Measurements from ENCODE around the gene ENHO.

The ENHO gene

DNA sequence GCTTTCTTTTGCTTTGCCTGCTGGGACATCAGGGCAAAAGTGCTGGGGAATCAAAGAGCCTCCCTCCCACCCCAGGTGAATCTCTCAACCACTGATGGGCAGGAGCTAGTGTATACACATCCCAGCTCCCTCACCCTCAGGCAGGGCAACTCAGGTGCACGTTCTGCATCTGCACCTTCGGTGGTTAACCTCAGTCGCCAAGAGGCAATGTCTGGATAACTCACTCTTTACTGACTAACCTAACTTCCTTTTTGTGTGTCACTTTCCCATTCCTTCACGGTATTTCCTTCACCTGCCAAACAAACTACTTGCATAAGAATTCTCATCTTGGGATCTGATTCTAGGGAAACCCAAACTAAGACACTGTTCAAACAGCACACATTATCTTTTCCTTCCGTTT lies 40.5 kb upstream of the ENHO start:
- peaks cover 30% of the 10 kb centered on the region for H3K4me1 ChIP-seq (ENCODE audit: control insufficient read depth, insufficient read depth, low read length, poor library complexity, severe bottlenecking)
- H3K36me3 ChIP-seq (ENCODE audit: control insufficient read depth, insufficient read depth, low read length) = peaks cover 14% of the 10 kb centered on the region
- 90 to 92% methylated on average over 5 of the region's 5 CpGs for WGBS, 2 experiments (ENCODE audit: insufficient coverage in 2 of 2)

DNA sequence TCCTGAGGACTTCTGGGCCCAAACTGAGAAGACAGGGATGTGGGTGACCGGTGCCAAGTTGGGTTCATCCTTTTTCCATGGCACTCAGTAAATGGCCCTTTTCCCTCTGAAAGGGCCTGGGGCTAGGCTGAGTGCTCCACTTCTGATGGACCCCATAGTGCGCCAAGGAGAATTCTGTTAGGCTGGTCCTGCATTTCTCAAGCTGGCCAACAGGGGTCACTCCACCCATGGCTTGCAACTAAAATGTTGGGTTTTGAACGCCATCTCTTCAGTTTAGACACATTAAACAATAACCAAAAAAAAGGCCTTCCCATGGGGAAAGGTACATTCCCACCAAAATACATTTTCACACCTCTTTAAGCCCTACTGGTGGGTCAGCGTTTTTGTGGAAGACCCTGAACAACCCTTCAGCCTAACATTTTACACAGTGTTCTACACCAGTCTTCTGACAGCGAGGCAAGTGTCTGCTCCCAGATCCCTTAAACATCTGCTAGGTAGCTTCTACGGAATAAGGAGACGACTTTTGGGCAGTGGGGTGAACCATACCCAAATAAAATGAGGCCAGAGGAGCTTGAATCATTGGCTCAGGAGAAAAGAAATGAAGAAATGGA lies 39.5 kb upstream of the ENHO start:
- Histone ChIP-seq H3K9me3 (ENCODE audit: control insufficient read depth, low read length) (no peaks in the 10 kb centered on the region), H3K4me1 (ENCODE audit: control insufficient read depth, insufficient read depth, low read length, poor library complexity, severe bottlenecking) (peaks cover 30% of the 10 kb centered on the region), H3K27ac (ENCODE audit: low read depth, low read length, severe bottlenecking) (no peak overlapping the region), H3K4me3 (ENCODE audit: extremely low read depth, insufficient read depth, low read length, poor library complexity, severe bottlenecking) (no peak overlapping the region), H3K36me3 (ENCODE audit: control insufficient read depth, insufficient read depth, low read length) (peaks cover 19% of the 10 kb centered on the region)
- WGBS, 2 experiments (ENCODE audit: insufficient coverage in 2 of 2) = 75 to 77% methylated on average over 6 to 7 of the region's 7 CpGs

More for the DNA sequence above, 40.5 kb upstream of the ENHO start:
- no peaks in the 10 kb centered on the region for H3K9me3 ChIP-seq (ENCODE audit: control insufficient read depth, low read length)
- no peak overlapping the region for H3K27ac ChIP-seq (ENCODE audit: low read depth, low read length, severe bottlenecking)
- no peak overlapping the region for H3K4me3 ChIP-seq (ENCODE audit: extremely low read depth, insufficient read depth, low read length, poor library complexity, severe bottlenecking)

DNA sequence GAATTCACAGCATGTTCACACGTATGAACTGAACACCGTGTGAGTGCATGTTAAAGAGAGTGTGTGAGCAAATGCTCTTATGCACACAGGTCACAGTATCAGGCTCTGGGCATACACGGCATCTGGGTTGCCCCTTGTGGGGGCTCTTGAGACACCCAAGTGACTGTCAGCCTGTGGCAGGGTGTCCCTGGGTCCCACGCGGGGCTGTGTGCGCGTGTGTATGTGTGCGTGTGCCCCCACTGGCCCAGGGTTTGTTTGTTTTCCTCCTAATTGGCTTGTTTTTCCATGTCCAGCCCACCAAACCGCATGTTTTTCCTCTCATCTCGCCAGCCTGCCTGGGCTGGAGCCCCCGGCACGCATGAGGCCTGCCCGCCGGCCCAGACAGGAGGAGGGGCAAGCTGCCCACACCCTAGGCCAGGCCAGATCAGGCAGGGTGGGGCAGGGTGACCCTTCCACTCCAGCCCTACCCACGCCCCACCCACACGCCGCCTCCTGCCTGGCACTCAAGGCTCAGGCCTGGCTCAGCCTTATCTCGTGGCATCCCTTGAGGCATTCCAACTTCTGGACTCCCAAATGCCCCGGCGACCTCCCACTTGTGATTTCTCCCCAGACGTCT lies 37.9 kb upstream of the ENHO start:
- no peak overlapping the region for H3K4me3 ChIP-seq (ENCODE audit: extremely low read depth, insufficient read depth, low read length, poor library complexity, severe bottlenecking)
- H3K4me1 ChIP-seq (ENCODE audit: control insufficient read depth, insufficient read depth, low read length, poor library complexity, severe bottlenecking) = peaks cover 30% of the 10 kb centered on the region
- peak overlapping the region; percentile 63 for H3K27ac ChIP-seq (ENCODE audit: low read depth, low read length, severe bottlenecking)
- 90 to 91% methylated on average over 13 to 20 of the region's 21 CpGs for WGBS, 2 experiments (ENCODE audit: insufficient coverage in 2 of 2)
- peaks cover 22% of the 10 kb centered on the region for H3K36me3 ChIP-seq (ENCODE audit: control insufficient read depth, insufficient read depth, low read length)
- no peaks in the 10 kb centered on the region for H3K9me3 ChIP-seq (ENCODE audit: control insufficient read depth, low read length)

DNA sequence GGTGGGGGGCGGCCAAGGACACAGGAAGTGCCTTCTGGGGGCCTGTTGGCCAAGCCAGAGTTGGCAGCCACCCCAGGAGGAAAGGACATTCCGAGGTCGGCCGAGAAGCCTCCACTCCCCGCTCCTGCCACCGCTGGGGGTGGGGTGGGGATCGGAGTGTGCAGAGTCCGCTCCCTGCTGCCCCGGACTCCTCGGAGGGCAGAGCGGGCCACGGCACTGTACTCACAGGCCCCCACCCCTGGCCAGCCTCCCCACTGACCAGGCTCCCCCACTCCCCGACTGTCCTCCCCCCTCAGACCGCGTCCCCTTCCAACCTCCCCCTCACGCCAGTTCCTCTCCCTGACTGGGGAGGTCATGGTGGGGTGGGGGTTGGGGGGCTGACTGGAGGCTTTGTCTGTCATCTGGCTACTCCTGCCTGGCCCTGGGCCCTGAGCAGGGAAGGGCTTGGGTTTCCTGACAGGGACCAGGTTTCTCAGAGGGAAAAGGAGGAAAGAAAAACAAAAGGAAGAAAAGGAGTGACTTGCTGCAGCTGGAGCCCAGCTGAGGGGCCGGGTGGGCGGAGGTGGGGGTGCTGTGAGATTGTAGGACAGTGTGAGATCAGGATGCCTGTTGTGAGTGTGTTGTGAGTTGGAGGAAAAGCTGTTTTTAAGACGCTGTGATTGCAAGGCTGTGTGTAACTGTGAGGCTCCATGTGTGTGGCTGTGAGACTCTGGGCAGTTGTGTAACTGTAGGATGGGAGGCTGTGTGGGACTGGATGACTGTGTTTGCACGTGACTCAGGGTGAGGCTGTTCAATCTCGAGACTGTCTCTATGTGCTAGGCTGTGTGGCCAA lies 37.0 kb upstream of the ENHO start:
- H3K36me3 ChIP-seq (ENCODE audit: control insufficient read depth, insufficient read depth, low read length) = peaks cover 22% of the 10 kb centered on the region

GRCh38 chr9:34558919-34559623 lies 36.3 kb upstream of the ENHO start:
- Histone ChIP-seq H3K27ac (ENCODE audit: low read depth, low read length, severe bottlenecking) (no peak overlapping the region), H3K36me3 (ENCODE audit: control insufficient read depth, insufficient read depth, low read length) (peaks cover 17% of the 10 kb centered on the region)
- WGBS, 2 experiments (ENCODE audit: insufficient coverage in 2 of 2) = 85% methylated on average over 8 to 12 of the region's 17 CpGs

More for the DNA sequence above, 37.0 kb upstream of the ENHO start:
- Histone ChIP-seq H3K9me3 (ENCODE audit: control insufficient read depth, low read length) (no peaks in the 10 kb centered on the region), H3K4me1 (ENCODE audit: control insufficient read depth, insufficient read depth, low read length, poor library complexity, severe bottlenecking) (peaks cover 24% of the 10 kb centered on the region), H3K27ac (ENCODE audit: low read depth, low read length, severe bottlenecking) (peak overlapping the region; percentile 63), H3K4me3 (ENCODE audit: extremely low read depth, insufficient read depth, low read length, poor library complexity, severe bottlenecking) (no peak overlapping the region)
- WGBS, 2 experiments (ENCODE audit: insufficient coverage in 2 of 2) = 48 to 62% methylated on average over 4 to 13 of the region's 21 CpGs

GRCh38 chr9:34558364-34558763 lies 35.6 kb upstream of the ENHO start:
- WGBS, 2 experiments (ENCODE audit: insufficient coverage in 2 of 2) = 94 to 98% methylated on average over 5 to 7 of the region's 9 CpGs
- no peaks in the 10 kb centered on the region for H3K9me3 ChIP-seq (ENCODE audit: control insufficient read depth, low read length)
- H3K36me3 ChIP-seq (ENCODE audit: control insufficient read depth, insufficient read depth, low read length) = peaks cover 14% of the 10 kb centered on the region
- no peak overlapping the region for H3K4me3 ChIP-seq (ENCODE audit: extremely low read depth, insufficient read depth, low read length, poor library complexity, severe bottlenecking)
- H3K4me1 ChIP-seq (ENCODE audit: control insufficient read depth, insufficient read depth, low read length, poor library complexity, severe bottlenecking) = peaks cover 24% of the 10 kb centered on the region
- H3K27ac ChIP-seq (ENCODE audit: low read depth, low read length, severe bottlenecking) = no peak overlapping the region

More at GRCh38 chr9:34558919-34559623, 36.3 kb upstream of the ENHO start:
- peaks cover 24% of the 10 kb centered on the region for H3K4me1 ChIP-seq (ENCODE audit: control insufficient read depth, insufficient read depth, low read length, poor library complexity, severe bottlenecking)
- no peaks in the 10 kb centered on the region for H3K9me3 ChIP-seq (ENCODE audit: control insufficient read depth, low read length)
- no peak overlapping the region for H3K4me3 ChIP-seq (ENCODE audit: extremely low read depth, insufficient read depth, low read length, poor library complexity, severe bottlenecking)

GRCh38 chr9:34557426-34558321 lies 34.9 kb upstream of the ENHO start:
- 95% methylated on average over 9 to 12 of the region's 19 CpGs for WGBS, 2 experiments (ENCODE audit: insufficient coverage in 2 of 2)
- peaks cover 24% of the 10 kb centered on the region for H3K4me1 ChIP-seq (ENCODE audit: control insufficient read depth, insufficient read depth, low read length, poor library complexity, severe bottlenecking)
- H3K36me3 ChIP-seq (ENCODE audit: control insufficient read depth, insufficient read depth, low read length) = peaks cover 10% of the 10 kb centered on the region
- H3K27ac ChIP-seq (ENCODE audit: low read depth, low read length, severe bottlenecking) = no peak overlapping the region
- no peaks in the 10 kb centered on the region for H3K9me3 ChIP-seq (ENCODE audit: control insufficient read depth, low read length)
- no peak overlapping the region for H3K4me3 ChIP-seq (ENCODE audit: extremely low read depth, insufficient read depth, low read length, poor library complexity, severe bottlenecking)

- WGBS, 2 experiments (ENCODE audit: insufficient coverage in 2 of 2) = 80 to 92% methylated on average over 2 of the region's 6 CpGs
- H3K4me3 ChIP-seq (ENCODE audit: extremely low read depth, insufficient read depth, low read length, poor library complexity, severe bottlenecking) = no peak overlapping the region
- peaks cover 11% of the 10 kb centered on the region for H3K36me3 ChIP-seq (ENCODE audit: control insufficient read depth, insufficient read depth, low read length)
- no peaks in the 10 kb centered on the region for H3K9me3 ChIP-seq (ENCODE audit: control insufficient read depth, low read length)
- H3K27ac ChIP-seq (ENCODE audit: low read depth, low read length, severe bottlenecking) = no peak overlapping the region
- H3K4me1 ChIP-seq (ENCODE audit: control insufficient read depth, insufficient read depth, low read length, poor library complexity, severe bottlenecking) = peaks cover 24% of the 10 kb centered on the region
Observed at GRCh38 chr9:34556949-34557348, 34.2 kb upstream of the ENHO start.

- no peaks in the 10 kb centered on the region for H3K9me3 ChIP-seq (ENCODE audit: control insufficient read depth, low read length)
- H3K27ac ChIP-seq (ENCODE audit: low read depth, low read length, severe bottlenecking) = no peak overlapping the region
- WGBS, 2 experiments (ENCODE audit: insufficient coverage in 2 of 2) = 95 to 98% methylated on average over 11 of the region's 13 CpGs
- H3K4me3 ChIP-seq (ENCODE audit: extremely low read depth, insufficient read depth, low read length, poor library complexity, severe bottlenecking) = no peak overlapping the region
- H3K4me1 ChIP-seq (ENCODE audit: control insufficient read depth, insufficient read depth, low read length, poor library complexity, severe bottlenecking) = peaks cover 23% of the 10 kb centered on the region
- peaks cover 11% of the 10 kb centered on the region for H3K36me3 ChIP-seq (ENCODE audit: control insufficient read depth, insufficient read depth, low read length)
Observed at GRCh38 chr9:34555936-34556525, 33.2 kb upstream of the ENHO start.

All from mesodermal cell (in vitro differentiated cells).